Activated CD8-positive, alpha-beta memory T cell treated with anti-CD3 and anti-CD28 coated beads for 48 hours (primary cell): ENCODE measurements around the gene CNTN5.

Source experiments
- DNase-seq, 3 experiments: peaks; one replicate each; pipeline ENCODE4 v3.0.0-alpha.2; 2020; ENCODE audit warnings: low read depth in 2 of 3, low spot score in 2 of 3

The CNTN5 gene

GRCh38 chr11:100061006-100061405 lies 1040.3 kb downstream of the CNTN5 start:
- no peak for DNase-seq

- no peak for DNase-seq
Measured at GRCh38 chr11:100066399-100066798, 1045.7 kb downstream of the CNTN5 start.

GRCh38 chr11:100068116-100068515 lies 1047.4 kb downstream of the CNTN5 start:
- DNase-seq, result no peak

GRCh38 chr11:100072131-100072530 lies 1051.4 kb downstream of the CNTN5 start:
- DNase-seq, result no peak

GRCh38 chr11:100080381-100080780 lies 1059.6 kb downstream of the CNTN5 start:
- DNase-seq, result no peak

GRCh38 chr11:100080821-100081220 lies 1060.1 kb downstream of the CNTN5 start:
- DNase-seq, result no peak

- no peak for DNase-seq
Measured at GRCh38 chr11:100093698-100094097, 1072.9 kb downstream of the CNTN5 start.

GRCh38 chr11:100094121-100094865 lies 1073.5 kb downstream of the CNTN5 start:
- DNase-seq, result no peak

GRCh38 chr11:100095809-100096208 lies 1075.1 kb downstream of the CNTN5 start:
- DNase-seq, result no peak

GRCh38 chr11:100098560-100098959 lies 1077.8 kb downstream of the CNTN5 start:
- DNase-seq, result no peak

- no peak for DNase-seq
Measured at GRCh38 chr11:100105255-100105981, 1084.7 kb downstream of the CNTN5 start.

GRCh38 chr11:100105982-100106358 lies 1085.2 kb downstream of the CNTN5 start:
- DNase-seq, result no peak

GRCh38 chr11:100119176-100119575 lies 1098.4 kb downstream of the CNTN5 start:
- DNase-seq, result no peak

GRCh38 chr11:100133114-100133513 lies 1112.4 kb downstream of the CNTN5 start:
- DNase-seq, result no peak

GRCh38 chr11:100141201-100141600 lies 1120.5 kb downstream of the CNTN5 start:
- no peak for DNase-seq

- DNase-seq, result no peak
Measured at GRCh38 chr11:100151944-100152343, 1131.2 kb downstream of the CNTN5 start.

- DNase-seq, result no peak
Measured at GRCh38 chr11:100152766-100153165, 1132.0 kb downstream of the CNTN5 start.

GRCh38 chr11:100163471-100163870 lies 1142.7 kb downstream of the CNTN5 start:
- DNase-seq, result no peak

GRCh38 chr11:100174881-100175280 lies 1154.1 kb downstream of the CNTN5 start:
- DNase-seq, result no peak

GRCh38 chr11:100176456-100176855 lies 1155.7 kb downstream of the CNTN5 start:
- DNase-seq, result no peak

- DNase-seq, result no peak
Measured at GRCh38 chr11:100177651-100178050, 1156.9 kb downstream of the CNTN5 start.

GRCh38 chr11:100182350-100182749 lies 1161.6 kb downstream of the CNTN5 start:
- no peak for DNase-seq

- no peak for DNase-seq
Measured at GRCh38 chr11:100182927-100183326, 1162.2 kb downstream of the CNTN5 start.
